HG03354 (cell line): ENCODE results near the gene ABRAXAS1.
A peak's percentile ranks its signal among the peaks of the same experiment; 100 is the strongest.

ENCODE experiments used
- ATAC-seq: cut with Tn5 transposase; IDR thresholded peaks from one replicate; pipeline ENCODE4 v1.9.1; 2021; ENCODE audit warnings: mild to moderate bottlenecking; ENCODE audit not compliant: unreplicated experiment, poor library complexity, severe bottlenecking

ABRAXAS1 gene

GRCh38 chr4:83455281-83456183 is 29.4 kb downstream of the ABRAXAS1 start, which contains the start of the genes HELQ and MRPS18C:
Gene HELQ, minus strand, starts transcription at chr4:83455823. Its CDS starts 130 bp downstream, at chr4:83455693.
Gene MRPS18C, plus strand, starts transcription at chr4:83456058. Its CDS starts 20 bp downstream, at chr4:83456078.
- peak; percentile 96 for ATAC-seq

GRCh38 chr4:83454686-83455085 is 30.2 kb downstream of the ABRAXAS1 start:
- ATAC-seq, result no peak

- ATAC-seq, result no peak
Measured at GRCh38 chr4:83449009-83449408, 35.9 kb downstream of the ABRAXAS1 start.

- ATAC-seq, result peak; percentile 50
Measured at GRCh38 chr4:83440899-83441298, 44.0 kb downstream of the ABRAXAS1 start.

- ATAC-seq, result no peak
Measured at GRCh38 chr4:83440148-83440814, 44.6 kb downstream of the ABRAXAS1 start.

GRCh38 chr4:83438719-83439118 is 46.2 kb downstream of the ABRAXAS1 start:
- no peak for ATAC-seq

- ATAC-seq, result no peak
Measured at GRCh38 chr4:83436680-83437079, 48.2 kb downstream of the ABRAXAS1 start.

GRCh38 chr4:83431200-83431599 is 53.7 kb downstream of the ABRAXAS1 start:
- no peak for ATAC-seq

GRCh38 chr4:83418211-83418610 is 66.7 kb downstream of the ABRAXAS1 start:
- ATAC-seq, result no peak

- ATAC-seq, result no peak
Measured at GRCh38 chr4:83417566-83417965, 67.3 kb downstream of the ABRAXAS1 start.

- no peak for ATAC-seq
Measured at GRCh38 chr4:83413676-83414075, 71.2 kb downstream of the ABRAXAS1 start.
